Muscle of arm (tissue), 12 donors: ENCODE measurements around the gene SERPINA3. TPM values are rescaled to one million over a fixed set of nuclear protein-coding genes. Genes with fewer than 3 reads are reported as not detected.
"Not testable (repeated sequence)": the region's sequence is repeated elsewhere in the genome, so short reads cannot be mapped to it uniquely, and the experiment has no call there.

ENCODE experiments used
- DNase-seq: peaks from one replicate; pipeline ENCODE4 v3.0.0-alpha.2; 2013
- polyA plus RNA-seq, 12 donors: library from polyadenylated mRNA; unstranded; fragments of 120-200 nt; gene quantifications; one replicate each; pipeline ENCODE4 v1.2.1, GENCODE V29; 2013; ENCODE audit not compliant: insufficient read length in 12 of 12

The SERPINA3 gene
- polyA plus RNA-seq, 12 donors, result 0.12 to 1.5 (median 0.59) TPM; not detected in 9

- DNase-seq, result no peak
These were observed 19.5 kb downstream of the SERPINA3 start for GRCh38 chr14:94631536-94632304.

- no peak for DNase-seq
These were observed 20.1 kb downstream of the SERPINA3 start for GRCh38 chr14:94632305-94632590.

GRCh38 chr14:94633121-94633520 lies 20.9 kb downstream of the SERPINA3 start:
- DNase-seq, result no peak

- DNase-seq, result no peak
These were observed 23.0 kb downstream of the SERPINA3 start for GRCh38 chr14:94635154-94635553.

- DNase-seq, result no peak
These were observed 24.7 kb downstream of the SERPINA3 start for GRCh38 chr14:94636744-94637412.

DNA sequence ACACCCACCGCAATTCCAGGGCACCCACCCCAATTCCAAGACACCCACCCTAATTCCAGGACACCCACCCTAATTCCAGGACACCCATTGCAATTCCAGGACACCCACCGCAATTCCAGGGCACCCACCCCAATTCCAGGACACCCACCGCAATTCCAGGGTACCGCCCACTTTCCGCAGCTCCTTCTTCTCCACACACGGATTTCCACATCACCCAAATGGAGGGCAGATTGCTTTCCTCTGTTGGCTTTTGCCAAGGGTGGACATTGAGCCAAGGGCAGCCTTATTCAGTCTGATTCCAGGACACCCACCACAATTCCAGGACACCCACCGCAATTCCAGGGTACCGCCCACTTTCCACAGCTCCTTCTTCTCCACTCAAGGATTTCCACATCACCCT lies 25.6 kb downstream of the SERPINA3 start:
- not testable (repeated sequence) for DNase-seq

DNA sequence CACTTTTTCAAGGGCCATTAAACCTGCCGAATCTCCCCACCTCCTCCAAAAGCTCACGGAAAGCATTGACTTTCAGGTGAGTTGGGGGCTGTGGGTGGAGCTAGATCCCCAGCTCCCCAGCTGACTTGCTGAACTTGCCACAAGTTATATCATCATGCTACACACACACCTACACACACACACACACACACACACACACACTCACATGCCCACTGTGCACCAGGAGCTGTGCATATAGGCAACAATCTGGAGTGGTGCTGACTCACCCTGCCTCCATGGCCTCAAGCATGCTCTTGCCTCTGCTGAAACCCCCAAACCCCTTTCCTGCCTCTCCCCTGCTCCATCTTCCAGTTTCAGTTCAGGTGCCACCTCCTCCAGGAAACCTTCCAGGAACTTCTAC lies 26.1 kb downstream of the SERPINA3 start:
- DNase-seq, result no peak

DNA sequence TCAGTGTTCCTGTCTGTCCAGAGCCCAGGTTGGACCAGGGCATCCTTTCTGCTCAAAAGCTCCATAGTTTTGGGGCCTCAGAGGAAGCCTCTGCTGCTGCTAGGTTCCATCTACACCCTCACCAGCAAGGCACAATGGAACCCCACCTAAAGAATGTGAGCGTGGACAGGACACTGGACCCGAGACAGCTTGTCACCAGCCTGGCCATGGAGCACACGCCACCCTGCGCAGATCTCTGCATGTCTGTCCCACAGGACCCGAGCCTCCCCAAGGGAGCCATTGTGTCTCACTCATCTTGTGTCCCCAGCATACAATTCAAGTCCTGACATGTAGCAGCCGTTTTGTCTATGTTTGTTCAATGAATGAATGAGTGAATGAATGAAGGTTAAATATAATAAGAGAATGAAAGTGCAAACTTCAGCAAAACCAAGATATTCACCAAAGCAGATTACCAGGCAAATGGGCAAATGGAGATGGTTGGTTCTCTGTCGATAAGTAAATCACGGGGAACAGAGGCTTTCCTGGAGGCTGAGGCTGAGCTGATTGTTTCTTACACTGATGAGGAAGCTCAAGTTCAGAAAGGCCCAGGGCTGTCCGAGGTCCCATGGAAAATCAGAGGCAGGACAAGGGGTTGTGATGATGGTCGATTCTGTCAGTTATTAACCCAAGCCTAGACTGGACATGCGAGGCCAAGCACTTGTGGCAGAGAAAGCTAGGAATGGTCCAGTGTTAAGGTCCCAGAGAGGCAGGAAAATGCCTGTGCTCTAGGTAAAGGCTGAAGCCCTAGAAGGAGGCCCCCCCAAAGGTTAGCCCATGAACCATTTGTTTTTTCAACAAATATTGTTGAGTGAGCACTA lies 27.0 kb downstream of the SERPINA3 start:
- DNase-seq, result no peak

DNA sequence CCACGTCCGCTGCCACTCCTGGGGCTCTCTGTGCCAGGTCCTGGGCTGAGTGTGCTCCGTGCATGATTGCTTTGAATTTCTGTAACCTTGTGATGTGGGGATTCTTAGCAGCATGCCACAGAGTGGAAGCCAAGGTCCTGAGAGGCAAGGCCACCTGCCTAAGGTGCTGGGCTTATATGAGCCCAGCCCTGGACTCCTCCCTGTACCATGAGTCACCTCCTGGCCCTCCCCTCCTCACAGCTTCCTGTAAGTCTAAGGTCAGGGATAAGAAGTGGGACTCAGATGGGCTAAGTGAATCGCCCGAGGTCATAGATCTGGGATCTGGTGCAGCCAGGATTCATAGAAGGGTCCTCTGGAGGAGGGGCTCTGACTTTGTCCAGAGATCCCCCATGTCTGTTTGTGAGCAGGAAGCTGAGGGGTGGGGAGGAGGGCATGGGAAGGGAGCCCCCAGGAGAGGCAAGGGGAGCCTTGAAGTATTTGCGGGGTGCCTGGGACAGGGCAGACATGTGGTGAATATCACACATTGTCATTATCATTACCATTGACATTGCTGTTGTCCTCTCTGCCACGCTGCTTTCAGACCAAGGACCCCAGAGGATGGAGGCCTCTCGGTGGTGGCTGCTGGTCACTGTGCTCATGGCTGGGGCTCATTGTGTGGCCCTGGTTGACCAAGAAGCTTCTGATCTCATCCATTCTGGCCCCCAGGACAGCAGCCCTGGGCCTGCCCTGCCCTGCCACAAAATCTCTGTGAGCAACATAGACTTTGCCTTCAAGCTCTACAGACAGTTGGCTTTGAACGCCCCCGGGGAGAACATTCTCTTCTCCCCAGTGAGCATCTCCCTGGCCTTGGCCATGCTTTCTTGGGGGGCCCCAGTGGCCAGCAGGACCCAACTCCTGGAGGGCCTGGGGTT lies 28.8 kb downstream of the SERPINA3 start:
- DNase-seq, result no peak

DNA sequence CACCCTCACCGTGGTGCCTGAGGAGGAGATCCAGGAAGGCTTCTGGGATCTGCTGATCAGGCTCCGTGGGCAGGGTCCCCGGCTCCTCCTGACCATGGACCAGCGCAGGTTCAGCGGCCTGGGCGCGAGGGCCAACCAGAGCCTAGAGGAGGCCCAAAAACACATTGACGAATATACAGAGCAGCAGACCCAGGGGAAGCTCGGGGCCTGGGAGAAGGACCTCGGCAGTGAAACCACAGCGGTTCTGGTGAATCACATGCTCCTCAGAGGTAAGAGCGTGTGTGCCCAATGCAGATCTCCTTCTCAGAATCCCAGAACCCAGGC lies 29.4 kb downstream of the SERPINA3 start:
- no peak for DNase-seq

- no peak for DNase-seq
These were observed 31.3 kb downstream of the SERPINA3 start for GRCh38 chr14:94643316-94644101.

DNA sequence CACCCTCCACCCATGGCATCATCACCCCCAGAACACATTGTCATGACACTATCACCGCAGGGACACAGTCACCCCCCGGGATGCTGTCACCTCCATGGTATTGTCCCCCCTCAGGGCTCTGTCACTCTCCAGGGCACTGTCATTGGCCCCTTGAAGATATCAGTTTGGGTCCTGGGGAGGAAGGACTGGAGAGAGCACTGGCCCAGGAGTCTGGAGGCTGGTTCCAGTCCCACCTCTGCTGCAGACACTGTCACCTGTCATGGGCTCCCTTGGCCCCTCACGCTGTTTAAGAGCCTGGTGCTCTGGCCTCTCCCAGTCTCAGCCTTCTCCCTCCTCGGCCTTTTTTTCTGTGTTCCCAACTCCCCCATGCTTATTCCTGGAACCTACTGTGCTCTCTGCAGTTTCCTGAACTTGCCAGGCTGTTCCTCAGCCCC lies 31.9 kb downstream of the SERPINA3 start:
- no peak for DNase-seq

GRCh38 chr14:94646066-94646465 lies 33.9 kb downstream of the SERPINA3 start:
- no peak for DNase-seq

- no peak for DNase-seq
These were observed 34.3 kb downstream of the SERPINA3 start for GRCh38 chr14:94646481-94646880.

DNA sequence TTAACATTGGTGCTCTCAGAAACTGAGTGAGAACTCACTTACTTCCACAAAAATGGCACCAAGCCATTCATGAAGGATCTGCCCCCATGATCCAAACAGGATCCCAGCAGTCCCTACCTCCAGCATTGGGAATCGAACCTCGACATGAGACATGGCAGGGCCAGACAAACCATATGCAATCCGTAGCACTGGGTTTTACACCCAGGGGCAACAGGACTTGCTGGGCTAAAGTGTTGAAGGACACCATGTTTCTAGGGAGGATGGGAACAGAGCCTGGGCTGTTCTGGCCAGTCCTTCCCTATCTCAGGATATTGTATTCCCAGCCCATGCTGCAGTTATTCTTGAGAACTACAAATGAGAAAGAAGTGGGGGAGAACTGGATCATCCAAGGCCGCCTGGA lies 36.6 kb downstream of the SERPINA3 start:
- no peak for DNase-seq

- DNase-seq, result no peak
These were observed 37.6 kb downstream of the SERPINA3 start for GRCh38 chr14:94649543-94650443.

GRCh38 chr14:94650444-94650775 lies 38.2 kb downstream of the SERPINA3 start:
- DNase-seq, result no peak

- DNase-seq, result no peak
These were observed 38.9 kb downstream of the SERPINA3 start for GRCh38 chr14:94650806-94651805.

GRCh38 chr14:94653321-94653720 lies 41.1 kb downstream of the SERPINA3 start:
- no peak for DNase-seq
